ENCODE measurements around the gene SAMD11.

Gene SAMD11

GRCh38 chr1:917466-918091 lies 6.1 kb upstream of the SAMD11 start:
- no peak for DNase-seq

GRCh38 chr1:918353-918752 lies 5.4 kb upstream of the SAMD11 start:
- no peak for DNase-seq

- no peak for DNase-seq
These were observed 4.9 kb upstream of the SAMD11 start for GRCh38 chr1:918843-919242.

GRCh38 chr1:919271-919872 lies 4.4 kb upstream of the SAMD11 start:
- DNase-seq: no peak

GRCh38 chr1:920010-920409 lies 3.7 kb upstream of the SAMD11 start:
- DNase-seq: no peak

- no peak for DNase-seq
These were observed 3.2 kb upstream of the SAMD11 start for GRCh38 chr1:920521-920920.

- DNase-seq: no peak
These were observed 2.5 kb upstream of the SAMD11 start for GRCh38 chr1:921011-921837.

- DNase-seq: no peak
These were observed 400 bp downstream of the SAMD11 start for GRCh38 chr1:923991-924655.

GRCh38 chr1:924656-925560 lies 1.2 kb downstream of the SAMD11 start:
- no peak for DNase-seq

GRCh38 chr1:925561-926421 lies 2.1 kb downstream of the SAMD11 start:
- DNase-seq: no peak

GRCh38 chr1:927234-927633 lies 3.5 kb downstream of the SAMD11 start:
- DNase-seq: no peak

- no peak for DNase-seq
These were observed 4.0 kb downstream of the SAMD11 start for GRCh38 chr1:927748-928147.

- no peak for DNase-seq
These were observed 5.3 kb downstream of the SAMD11 start for GRCh38 chr1:928825-929661.

GRCh38 chr1:929712-930632 lies 6.2 kb downstream of the SAMD11 start:
- no peak for DNase-seq

- DNase-seq: no peak
These were observed 7.0 kb downstream of the SAMD11 start for GRCh38 chr1:930633-931138.

GRCh38 chr1:931380-932172 lies 7.9 kb downstream of the SAMD11 start:
- no peak for DNase-seq

- no peak for DNase-seq
These were observed 8.4 kb downstream of the SAMD11 start for GRCh38 chr1:932173-932510.

Data from NCI-H2107 (cell line).